Cerebellar cortex (tissue), 1 donor: ENCODE data around the gene MOCS2.
"Not testable (repeated sequence)": the region's sequence is repeated elsewhere in the genome, so short reads cannot be mapped to it uniquely, and the experiment has no call there.

Experiments
- DNase-seq: peaks from one replicate; pipeline ENCODE4 v3.0.0-alpha.2; 2015; ENCODE audit warnings: low spot score

MOCS2 gene, protein sequence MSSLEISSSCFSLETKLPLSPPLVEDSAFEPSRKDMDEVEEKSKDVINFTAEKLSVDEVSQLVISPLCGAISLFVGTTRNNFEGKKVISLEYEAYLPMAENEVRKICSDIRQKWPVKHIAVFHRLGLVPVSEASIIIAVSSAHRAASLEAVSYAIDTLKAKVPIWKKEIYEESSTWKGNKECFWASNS

DNA sequence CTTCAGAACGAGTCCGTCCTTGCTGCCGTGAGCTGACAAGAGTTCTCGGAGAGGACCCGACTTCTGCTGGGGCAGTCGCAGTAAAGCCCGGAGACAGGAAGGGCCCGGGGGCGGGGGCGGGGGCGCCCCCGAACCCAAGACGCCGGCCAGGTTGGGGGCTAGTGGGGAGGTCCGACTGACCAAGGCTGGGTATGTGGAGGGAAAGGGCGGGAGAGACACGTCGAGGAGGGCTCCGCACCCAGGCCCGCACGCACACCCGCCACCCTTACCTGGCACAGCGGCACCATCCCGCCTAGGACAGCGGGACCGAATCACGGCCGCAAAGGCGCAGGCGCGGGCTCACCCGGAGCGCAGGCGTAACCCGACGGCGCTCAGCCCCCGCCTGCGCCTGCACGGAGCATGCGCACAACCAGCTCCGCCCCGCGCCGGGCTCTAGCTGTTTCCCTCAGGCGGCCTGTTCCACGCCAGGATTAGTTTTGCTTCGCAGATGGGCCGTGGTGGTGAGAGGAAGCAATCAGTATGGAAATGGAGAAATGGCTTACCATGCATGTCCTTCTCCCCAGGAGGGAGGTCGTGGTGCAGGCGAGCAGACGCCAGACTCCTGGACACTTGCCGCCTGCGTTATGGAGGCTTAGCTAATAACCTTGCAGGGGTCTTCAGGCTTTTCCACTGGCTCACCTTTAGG lies at the start of gene MOCS2:
MOCS2 (minus strand) TSS at position 315 of the 685 bp plus-strand sequence. CDS start 2,583 bp downstream, outside the sequence.
- peak; percentile 89 for DNase-seq

DNA sequence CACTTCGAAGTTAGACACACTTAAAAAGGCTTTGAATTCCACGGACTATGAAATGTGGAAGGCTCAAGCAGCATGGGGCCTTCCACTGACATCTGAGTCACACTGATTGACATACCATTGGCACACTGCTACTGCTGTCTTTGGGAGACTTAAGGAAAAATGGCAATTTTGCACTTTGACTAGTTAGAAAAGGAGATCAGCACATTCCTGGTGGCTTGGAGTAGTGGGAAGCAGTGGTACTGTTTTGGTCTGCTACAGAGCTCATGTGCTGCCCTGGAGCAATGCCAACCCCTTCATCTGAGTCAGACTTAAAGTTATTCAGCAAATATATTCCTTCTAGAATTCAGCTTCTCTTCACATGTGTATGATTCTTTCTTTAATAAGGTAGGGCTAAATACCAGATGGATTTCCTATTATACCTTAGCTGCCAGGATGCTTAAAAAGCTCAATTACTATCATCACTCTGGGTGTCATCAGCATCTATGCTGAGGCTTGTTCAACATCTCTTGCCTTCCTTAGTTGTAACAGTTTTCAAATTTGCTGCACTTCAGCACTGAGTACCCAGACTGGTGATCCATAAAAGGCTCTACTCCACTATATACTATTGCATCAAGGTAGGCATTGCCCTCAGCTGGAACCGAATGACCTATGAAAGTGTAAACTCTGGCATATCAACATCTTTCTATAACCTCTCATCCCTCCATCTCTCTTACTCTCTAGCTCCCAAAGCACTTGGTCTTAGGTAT lies 42.3 kb upstream of the MOCS2 start:
- DNase-seq, result no peak

DNA sequence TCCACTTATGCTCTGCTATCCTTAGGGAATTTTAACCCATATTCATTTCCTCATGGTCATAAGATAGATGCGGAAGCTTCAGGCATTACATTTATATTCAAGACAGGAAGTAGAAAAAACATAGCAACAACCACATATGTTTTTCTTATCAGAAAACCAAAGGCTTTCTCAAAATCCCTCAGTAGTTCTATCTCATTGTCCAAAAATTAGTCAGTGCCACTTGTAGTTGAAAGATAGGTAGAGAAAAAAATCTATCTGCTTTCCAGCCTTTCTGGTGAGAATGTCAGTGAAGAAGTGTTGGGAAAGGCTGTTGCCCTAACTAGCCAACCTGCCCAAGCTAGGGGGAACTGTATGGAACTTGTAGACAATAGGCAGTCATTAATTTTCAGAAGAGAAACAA lies 23.5 kb upstream of the MOCS2 start:
- no peak for DNase-seq

DNA sequence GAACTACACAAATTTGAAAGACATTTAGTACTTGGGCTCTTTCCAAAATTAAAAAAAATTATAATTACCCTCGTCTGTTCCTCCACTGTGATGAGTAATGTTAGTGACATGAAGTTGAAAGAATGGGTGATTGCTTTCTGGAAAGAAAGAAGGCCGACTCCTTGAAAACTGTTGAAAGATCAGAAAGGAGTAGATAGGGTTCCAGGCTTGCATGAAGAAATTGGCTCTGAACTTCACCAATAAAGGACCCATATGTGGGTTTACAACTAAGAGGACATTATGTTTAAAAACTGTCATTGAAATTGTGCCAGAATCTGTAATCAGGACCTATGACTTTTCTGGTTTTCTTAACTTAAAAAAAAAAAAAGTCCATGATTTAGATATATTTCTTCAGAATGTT lies 20.7 kb upstream of the MOCS2 start:
- DNase-seq, result no peak

DNA sequence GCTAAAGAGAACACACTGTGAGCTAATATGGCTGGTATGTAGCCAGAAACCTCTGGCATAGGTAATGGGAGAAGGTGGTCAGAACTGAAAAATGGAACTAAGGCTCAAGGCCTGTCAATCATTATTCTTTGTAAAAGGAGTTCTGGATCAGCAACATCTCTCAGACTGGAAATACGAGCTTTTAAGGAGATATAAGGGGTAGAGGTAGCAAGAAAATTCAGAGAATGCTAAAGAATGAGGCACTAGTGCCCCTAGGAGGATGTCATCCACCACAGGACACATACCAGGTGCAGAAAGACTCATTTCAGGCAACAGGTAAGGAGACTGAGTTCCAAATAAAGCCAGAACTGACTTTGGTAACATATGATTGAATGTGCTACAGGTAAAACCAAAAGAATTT lies 18.9 kb upstream of the MOCS2 start:
- no peak for DNase-seq

DNA sequence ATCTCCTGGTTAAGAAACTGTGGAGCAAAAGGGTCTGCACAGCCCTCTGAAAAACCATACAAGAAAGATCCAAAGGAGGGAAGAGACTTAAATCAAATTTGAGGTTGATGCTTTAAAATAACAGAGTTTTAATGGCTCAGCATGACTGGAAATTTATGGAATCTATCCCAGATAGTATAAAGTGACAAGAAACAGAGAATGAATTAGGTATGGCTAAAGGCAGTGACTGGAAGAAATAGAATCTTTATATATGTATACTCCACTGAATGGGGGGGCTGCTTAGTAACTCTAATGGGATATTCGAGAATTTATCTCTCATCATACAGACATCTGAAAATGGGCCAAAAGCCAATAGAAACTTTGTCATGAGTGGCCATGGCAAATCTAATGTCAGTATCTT lies 17.6 kb upstream of the MOCS2 start:
- no peak for DNase-seq

DNA sequence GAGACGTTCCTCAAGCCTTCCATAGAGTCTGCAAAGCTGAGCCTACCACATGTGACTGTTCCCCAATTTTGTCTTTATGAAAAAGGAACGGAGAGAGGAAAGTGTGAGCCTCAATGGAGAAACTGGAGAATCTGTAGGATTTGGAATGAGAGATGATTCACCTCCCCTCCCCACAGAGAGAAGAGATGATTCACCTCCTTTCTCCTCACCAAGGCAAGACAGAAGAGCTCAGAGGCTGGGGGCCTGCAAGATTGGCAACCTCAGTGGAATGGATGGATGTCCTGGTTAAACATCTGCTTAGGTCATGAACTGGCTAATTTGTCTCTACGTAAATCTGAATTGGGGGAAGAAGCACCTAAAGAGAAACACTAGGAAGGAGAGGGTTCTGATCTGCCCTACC lies 17.0 kb upstream of the MOCS2 start:
- no peak for DNase-seq

DNA sequence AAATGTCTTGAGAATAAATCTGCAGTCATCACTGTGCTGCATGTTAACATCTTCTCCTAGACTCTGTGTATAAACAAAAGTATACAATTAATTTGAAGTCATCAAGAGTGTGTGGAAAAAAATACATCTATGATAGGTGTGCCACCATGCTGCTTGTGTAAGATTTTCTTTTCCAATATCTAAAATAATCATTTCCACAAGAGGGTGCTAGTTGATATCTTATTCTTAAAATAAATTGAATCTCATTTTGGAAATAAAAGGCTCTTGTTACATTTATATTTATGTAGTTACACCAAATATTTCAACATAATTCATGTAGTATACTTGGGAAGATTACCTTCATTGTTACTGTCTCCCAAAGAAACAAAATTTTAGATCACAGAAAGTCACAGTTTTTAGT lies 14.1 kb upstream of the MOCS2 start:
- DNase-seq, result no peak

DNA sequence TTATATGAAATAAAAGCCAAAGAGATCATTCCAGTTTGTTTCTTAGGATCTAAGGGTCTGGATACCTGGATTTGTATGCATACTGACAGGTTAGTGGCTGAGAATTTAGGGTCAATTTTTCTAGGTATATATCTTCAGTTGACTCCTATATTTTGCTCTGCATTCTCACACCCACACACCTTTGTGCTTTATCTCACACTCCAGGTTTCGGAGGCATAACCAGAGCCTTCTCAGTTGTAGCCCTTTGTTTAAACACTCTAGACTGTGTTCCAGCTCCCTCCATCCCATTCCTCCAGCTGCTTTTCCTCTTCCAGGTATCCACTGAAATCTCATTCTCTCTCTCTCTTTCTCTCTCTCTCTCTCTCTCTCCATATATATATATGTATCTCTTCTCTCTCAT lies 10.6 kb upstream of the MOCS2 start:
- no peak for DNase-seq

DNA sequence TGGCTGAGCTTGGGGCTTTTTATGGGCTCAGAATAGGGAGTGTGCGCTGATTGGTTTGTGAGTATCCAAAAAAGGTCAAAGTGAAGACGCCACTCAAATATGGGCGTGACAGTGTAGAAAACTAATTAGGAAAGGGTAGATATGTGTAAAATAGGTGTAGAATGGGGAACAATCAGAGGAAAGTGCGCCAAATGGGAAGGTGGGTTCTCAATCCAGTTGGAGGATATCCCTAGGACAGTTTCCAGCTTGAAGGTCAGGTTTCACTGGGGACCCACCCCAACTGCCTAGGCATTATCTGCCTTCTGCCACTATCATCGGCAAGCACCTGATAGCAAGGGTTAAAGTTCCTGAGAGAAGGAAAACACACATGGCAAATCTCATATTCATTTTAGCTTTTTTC lies 9.3 kb upstream of the MOCS2 start:
- no peak for DNase-seq

DNA sequence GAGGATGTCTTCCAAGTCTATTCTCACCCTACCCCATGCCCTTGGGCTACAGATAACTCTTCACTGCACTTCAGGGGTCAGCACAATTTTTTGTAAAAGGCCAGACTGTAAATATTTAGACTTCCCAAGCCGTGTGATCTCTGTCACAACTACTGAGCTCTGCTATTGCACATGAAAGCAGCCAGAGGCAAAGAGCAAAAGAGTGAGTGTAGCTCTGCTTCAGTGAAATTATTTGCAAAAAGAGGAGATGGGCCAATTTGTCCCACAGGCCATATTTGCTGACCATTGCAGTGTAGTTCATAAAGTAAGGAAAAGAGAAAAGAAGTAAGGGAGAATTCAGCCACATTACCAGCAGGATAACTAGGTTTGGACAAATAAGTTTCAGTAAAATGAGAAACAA lies 7.0 kb upstream of the MOCS2 start:
- no peak for DNase-seq

DNA sequence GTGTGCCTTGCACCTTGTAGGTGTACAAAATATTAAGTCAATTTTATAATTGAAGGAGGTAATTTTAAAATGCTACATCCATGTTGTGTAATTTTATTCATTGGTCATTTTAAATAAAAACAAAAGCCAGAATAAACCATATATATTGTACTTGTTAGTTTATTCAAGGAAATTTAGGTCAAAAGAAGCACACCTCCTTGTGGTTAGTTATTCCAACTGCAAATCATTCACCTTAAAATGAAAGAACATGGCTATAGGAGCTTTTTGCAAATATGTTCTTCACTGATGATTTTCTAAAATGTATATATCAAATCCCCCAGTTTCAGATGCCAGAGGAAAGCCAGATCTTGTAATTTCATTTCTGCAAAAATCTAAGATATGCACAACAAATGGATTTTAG lies 5.4 kb upstream of the MOCS2 start:
- no peak for DNase-seq

DNA sequence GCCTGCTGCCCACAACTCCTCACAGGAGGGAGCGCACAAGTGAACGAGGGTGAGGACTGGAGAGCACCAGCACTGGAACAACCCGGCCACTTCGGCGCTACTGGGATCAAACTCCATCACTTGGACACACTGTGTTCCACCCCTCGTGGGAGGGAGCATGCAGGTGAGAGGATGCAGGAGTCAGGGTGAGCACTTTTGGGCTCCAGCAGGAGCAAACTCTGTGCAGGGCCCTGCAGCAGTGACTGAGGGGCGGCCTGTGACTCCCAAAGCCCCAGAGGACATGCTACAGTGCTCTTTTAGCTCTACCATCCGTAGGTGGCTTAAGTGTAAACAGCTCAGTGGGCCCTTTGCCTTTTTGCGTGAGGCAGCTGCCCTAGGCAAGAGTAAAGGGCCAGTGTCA lies 4.4 kb upstream of the MOCS2 start:
- DNase-seq, result no peak

DNA sequence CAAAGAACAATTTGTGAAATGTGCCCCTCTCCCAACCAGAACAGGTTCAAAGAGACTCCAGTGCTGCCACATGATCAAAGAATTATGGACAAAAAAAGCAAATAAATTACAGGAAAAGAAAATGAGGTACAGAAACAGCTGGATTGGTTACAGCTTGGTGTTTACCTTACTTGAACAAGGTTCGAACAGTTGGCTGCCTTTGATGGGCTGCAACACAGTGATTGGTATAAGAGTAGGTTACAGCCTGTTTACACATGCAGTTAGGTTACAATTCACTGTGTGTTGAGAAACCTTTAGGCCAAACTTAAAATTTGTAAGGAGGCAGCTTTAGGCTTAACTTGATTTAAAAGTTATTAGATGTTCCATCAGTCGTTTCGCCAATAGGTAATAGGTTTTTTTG lies 3.4 kb upstream of the MOCS2 start:
- no peak for DNase-seq

DNA sequence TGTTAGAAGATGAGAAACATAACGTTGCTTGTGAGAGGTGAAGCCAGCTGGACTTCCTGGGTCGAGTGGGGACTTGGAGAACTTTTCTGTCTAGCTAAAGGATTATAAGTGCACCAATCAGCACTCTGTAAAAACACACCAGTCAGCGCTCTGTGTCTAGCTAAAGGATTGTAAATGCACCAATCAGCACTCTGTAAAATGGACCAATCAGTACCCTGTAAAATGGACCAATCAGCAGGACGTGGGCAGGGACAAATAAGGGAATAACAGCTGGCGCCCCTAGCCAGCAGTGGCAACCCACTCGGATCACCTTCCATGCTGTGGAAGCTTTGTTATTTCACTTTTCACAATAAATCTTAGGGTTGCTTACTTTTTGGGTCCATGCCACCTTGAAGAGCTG lies 2.8 kb upstream of the MOCS2 start:
- not testable (repeated sequence) for DNase-seq

DNA sequence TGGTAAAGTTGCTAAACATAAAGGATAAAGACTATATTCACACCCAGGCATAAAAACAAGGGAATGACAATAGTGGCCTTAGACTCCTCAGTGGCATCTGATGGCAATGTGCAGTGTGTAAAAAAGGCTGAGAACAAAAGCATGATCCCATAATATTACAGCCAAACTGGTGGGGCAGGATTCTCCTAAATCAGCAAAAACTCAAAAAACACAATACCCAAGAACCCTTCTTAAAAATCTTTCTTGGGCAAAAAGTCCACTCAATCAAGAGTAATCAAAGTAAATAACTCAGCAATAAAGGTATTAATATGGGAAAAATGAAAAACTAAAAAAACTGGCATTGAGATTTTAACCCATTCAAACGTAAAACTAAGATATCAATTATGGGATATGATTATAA lies 1.6 kb upstream of the MOCS2 start:
- DNase-seq, result no peak

DNA sequence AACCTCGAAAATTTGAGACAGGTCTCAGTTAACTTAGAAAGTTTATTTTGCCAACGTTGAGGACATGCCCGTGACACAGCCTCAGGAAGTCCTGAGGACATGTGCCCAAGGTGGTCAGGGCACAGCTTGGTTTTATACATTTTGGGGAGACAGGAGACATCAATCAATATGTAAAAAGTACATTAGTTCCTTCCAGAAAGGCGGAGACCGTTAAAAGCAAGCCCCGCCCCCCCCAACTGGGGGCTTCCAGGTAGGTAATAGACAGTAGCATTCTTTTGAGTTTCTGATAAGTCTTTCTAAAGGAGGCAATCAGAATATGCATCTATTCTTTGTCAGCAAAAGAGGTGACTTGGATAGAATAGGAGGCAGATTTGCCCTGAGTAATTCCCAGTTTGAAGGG lies 599 bp upstream of the MOCS2 start:
- DNase-seq, result no peak

DNA sequence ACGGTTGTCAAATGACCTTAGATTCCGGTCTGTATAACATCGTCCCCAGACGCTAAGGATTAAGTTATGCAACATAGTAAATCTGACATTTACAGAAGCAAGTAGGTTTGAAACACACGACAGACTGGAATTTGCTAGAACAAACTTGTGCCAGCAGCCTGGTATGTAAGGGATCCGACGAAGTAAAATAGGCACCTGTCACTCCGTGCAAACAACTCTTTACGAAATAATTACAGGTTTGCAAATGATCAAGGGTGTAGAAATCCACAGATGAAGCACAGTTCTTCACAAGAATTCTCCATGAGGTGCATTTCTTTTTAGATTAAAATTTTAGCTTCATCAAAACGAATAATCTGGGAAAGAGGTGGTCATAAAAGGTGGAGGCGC lies 508 bp downstream of the MOCS2 start:
- DNase-seq, result peak; percentile 53

DNA sequence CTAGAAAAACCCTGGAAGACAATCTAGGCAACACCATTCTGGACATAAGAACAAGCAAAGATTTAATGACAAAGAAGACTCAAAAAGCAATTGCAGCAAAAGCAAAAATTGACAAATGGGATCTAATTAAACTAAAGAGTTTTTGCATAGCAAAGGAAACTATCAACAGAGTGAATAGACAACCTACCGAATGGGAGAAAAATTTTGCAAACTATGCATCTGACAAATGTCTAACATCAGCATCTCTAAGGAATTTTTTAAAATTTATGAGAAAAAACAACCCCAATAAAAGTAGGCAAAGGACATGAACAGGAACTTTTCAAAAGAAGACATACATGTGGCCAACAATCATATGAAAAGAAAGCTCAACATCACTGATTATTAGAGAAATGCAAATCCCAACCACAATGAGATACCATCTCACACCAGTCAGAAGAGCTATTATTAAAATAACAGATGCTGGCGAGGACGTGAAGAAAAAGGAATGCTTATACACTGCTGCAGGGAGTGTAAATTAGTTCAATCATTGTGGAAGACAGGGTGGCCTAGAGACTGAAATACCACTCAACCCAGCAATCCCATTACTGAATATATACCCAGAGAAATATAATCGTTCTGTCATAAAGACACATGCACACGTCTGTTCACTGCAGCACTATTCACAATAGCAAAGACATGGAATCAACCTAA lies 3.8 kb downstream of the MOCS2 start:
- no peak for DNase-seq

DNA sequence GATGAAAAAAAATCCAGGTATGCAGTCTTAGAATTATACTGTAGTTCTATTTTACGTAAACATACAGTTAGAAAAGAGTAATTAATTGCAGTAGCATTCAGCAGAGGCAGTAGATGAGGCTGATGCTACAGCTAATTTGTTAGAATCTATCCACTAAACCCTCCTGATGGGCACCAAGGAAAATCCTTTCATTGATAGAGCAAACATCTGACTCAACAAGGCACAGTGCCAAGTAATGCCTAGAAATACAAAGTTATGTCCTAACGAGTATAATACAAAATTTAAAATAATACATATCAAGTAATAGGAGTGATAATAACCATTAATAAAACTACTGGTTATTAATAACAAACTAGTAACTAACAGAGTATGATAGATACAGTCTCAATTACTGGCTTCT lies 9.0 kb downstream of the MOCS2 start:
- DNase-seq, result no peak

DNA sequence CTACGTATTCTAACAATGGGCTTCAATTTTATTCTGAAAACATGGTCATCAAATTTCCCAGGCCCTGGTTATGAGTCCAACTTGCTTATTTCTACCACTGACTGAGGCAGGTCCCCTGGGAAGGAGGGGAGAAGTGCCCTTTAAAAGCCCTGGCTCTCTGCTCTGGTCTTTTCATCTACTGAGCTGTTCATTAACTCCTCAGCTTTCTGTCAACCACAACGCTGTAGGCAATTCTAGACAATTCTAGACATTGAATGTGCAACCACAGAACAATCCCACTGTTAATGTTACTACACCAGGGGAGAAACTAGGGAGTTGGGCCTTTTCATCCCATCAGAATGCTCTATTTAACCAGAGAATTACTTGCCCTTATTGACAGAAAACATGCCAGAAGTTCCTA lies 10.0 kb downstream of the MOCS2 start:
- DNase-seq, result no peak

DNA sequence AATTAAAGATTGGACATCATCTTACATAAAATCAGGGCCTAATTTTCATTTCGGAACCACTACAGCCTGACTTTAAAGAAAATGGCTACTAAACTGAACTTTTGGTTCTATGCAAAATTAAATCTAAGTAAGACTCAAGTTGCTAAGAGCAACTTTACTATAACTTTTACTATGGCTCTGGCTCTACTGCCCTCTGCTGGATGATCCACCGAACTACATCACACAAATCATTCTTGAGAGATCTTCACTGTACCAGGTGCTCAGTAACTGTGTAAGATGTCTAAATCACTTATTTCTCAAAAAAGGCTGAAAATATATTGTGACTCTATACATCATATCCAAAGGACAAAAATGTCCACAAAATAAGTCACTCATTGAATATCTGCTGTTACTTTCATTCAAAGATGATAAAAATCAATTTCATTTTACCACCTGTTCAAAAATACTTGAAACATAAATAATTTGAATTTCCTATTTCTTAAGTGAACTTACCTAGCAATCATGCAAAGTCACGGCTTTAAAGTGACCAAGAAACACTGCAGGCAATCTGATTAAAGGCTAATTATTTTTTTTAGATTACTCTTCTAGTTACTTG lies 13.5 kb downstream of the MOCS2 start:
- peak; percentile 67 for DNase-seq

DNA sequence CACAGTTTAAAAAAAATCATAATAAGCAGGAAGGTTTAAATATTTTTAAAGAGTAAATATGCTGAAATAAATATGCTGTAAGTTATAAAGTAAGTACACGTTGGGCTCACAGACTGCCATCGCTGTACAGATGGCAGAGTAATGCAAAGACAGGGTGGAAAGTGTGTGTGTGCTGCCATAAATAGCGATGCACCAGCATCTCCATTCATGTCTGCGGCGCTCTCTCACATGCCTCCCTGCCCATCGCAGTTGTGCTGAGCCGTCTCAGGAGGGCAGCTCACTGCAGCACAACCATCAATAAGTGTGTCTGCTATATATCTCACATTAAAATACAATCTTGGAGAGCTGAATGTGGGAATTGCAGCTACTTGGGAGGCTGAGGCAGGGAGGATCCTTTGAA lies 14.3 kb downstream of the MOCS2 start:
- no peak for DNase-seq
